Mesenchymal stem cell (in vitro differentiated cells and primary cell): ENCODE results near the gene SLF2.

Experiments
- DNase-seq: peaks from one replicate; pipeline ENCODE4 v3.0.0-alpha.2; 2013
- H2AFZ ChIP-seq: one replicate; pipeline ENCODE4 v1.6.1; 2013; ENCODE audit warnings: low read depth, mild to moderate bottlenecking, control low read depth, inconsistent platforms, low read length, moderate library complexity
- H2AK5ac ChIP-seq: 2 replicates; pipeline ENCODE4 v1.6.1; 2013; ENCODE audit warnings: low read length, moderate library complexity, mild to moderate bottlenecking, inconsistent platforms; ENCODE audit not compliant: severe bottlenecking
- H2BK120ac ChIP-seq: one replicate; pipeline ENCODE4 v1.6.1; 2013; ENCODE audit warnings: low read depth, mild to moderate bottlenecking, inconsistent platforms, low read length, moderate library complexity
- H2BK12ac ChIP-seq, 2 experiments: one replicate each; pipeline ENCODE4 v1.6.1; 2013; ENCODE audit warnings: inconsistent platforms in 2 of 2, low read length in 2 of 2, mild to moderate bottlenecking in 2 of 2, moderate library complexity in 2 of 2, control low read depth in 1 of 2
- H2BK15ac ChIP-seq: one replicate; pipeline ENCODE4 v1.6.1; 2013; ENCODE audit warnings: mild to moderate bottlenecking, low read depth, inconsistent platforms; ENCODE audit not compliant: poor library complexity, severe bottlenecking
- H2BK5ac ChIP-seq: 2 replicates; pipeline ENCODE4 v1.6.1; 2013; ENCODE audit warnings: low read depth, mild to moderate bottlenecking, low read length, control low read depth, inconsistent platforms; ENCODE audit not compliant: poor library complexity, severe bottlenecking
- H3K14ac ChIP-seq, 2 experiments: one replicate each; pipeline ENCODE4 v1.6.1; 2013; ENCODE audit warnings: inconsistent platforms in 2 of 2, low read length in 2 of 2, control low read depth in 1 of 2, mild to moderate bottlenecking in 1 of 2, moderate library complexity in 1 of 2
- H3K18ac ChIP-seq, 2 experiments: one replicate each; pipeline ENCODE4 v1.6.1; 2013; ENCODE audit warnings: inconsistent platforms in 2 of 2, low read length in 2 of 2, control low read depth in 1 of 2, low read depth in 1 of 2, mild to moderate bottlenecking in 1 of 2
- H3K23ac ChIP-seq, 2 experiments: one replicate each; pipeline ENCODE4 v1.6.1; 2013; ENCODE audit warnings: inconsistent platforms in 2 of 2, low read length in 2 of 2, mild to moderate bottlenecking in 2 of 2, moderate library complexity in 2 of 2, control low read depth in 1 of 2
- H3K27ac ChIP-seq: 2 replicates; pipeline ENCODE4 v1.5.1; 2013; ENCODE audit warnings: mild to moderate bottlenecking, moderate library complexity, low read length, control low read depth, inconsistent platforms; ENCODE audit not compliant: poor library complexity, severe bottlenecking
- H3K27me3 ChIP-seq, 2 experiments: 2 replicates each; pipeline versions ENCODE4 v1.6.1 to v1.7.0; 2013; ENCODE audit warnings: low read length in 2 of 2, mild to moderate bottlenecking in 2 of 2, moderate library complexity in 2 of 2, control low read depth in 1 of 2, inconsistent platforms in 1 of 2; ENCODE audit not compliant: control insufficient read depth in 1 of 2, insufficient read depth in 1 of 2
- H3K36me3 ChIP-seq, 2 experiments: 2 replicates each; pipeline versions ENCODE4 v1.6.1 to v1.7.0; 2013; ENCODE audit warnings: low read length in 2 of 2, control low read depth in 1 of 2, inconsistent platforms in 1 of 2, low read depth in 1 of 2, mild to moderate bottlenecking in 1 of 2; ENCODE audit not compliant: insufficient read depth in 2 of 2, control insufficient read depth in 1 of 2
- H3K4ac ChIP-seq, 2 experiments: one replicate each; pipeline ENCODE4 v1.6.1; 2013; ENCODE audit warnings: inconsistent platforms in 2 of 2, low read length in 2 of 2, mild to moderate bottlenecking in 2 of 2, moderate library complexity in 2 of 2, control low read depth in 1 of 2, low read depth in 1 of 2
- H3K4me1 ChIP-seq: 2 replicates; pipeline ENCODE4 v1.6.1; 2013; ENCODE audit warnings: low read depth, low read length, control low read depth; ENCODE audit not compliant: control insufficient read depth, insufficient read depth
- H3K4me2 ChIP-seq: 2 replicates; pipeline ENCODE4 v1.6.1; 2013; ENCODE audit warnings: low read length, mild to moderate bottlenecking, inconsistent platforms; ENCODE audit not compliant: poor library complexity, severe bottlenecking
- H3K4me3 ChIP-seq, 2 experiments: 2 replicates each; pipeline versions ENCODE4 v1.5.1 to v1.7.0; 2013; ENCODE audit warnings: low read length in 2 of 2, mild to moderate bottlenecking in 2 of 2, control low read depth in 1 of 2, low read depth in 1 of 2; ENCODE audit not compliant: insufficient read depth in 1 of 2
- H3K79me1 ChIP-seq: replicated peaks from 2 replicates; pipeline ENCODE4 v1.6.1; 2013; ENCODE audit warnings: mild to moderate bottlenecking, control low read depth, low read length, inconsistent platforms; ENCODE audit not compliant: poor library complexity, severe bottlenecking
- H3K9ac ChIP-seq: 2 replicates; pipeline ENCODE4 v1.7.0; 2013; ENCODE audit warnings: mild to moderate bottlenecking, low read length, moderate library complexity
- H3K9me3 ChIP-seq: 2 replicates; pipeline ENCODE4 v1.7.0; 2013; ENCODE audit warnings: mild to moderate bottlenecking, low read length; ENCODE audit not compliant: control insufficient read depth
- H4K8ac ChIP-seq: one replicate; pipeline ENCODE4 v1.6.1; 2013; ENCODE audit warnings: inconsistent platforms, mild to moderate bottlenecking, low read length, moderate library complexity
- H4K91ac ChIP-seq: one replicate; pipeline ENCODE4 v1.6.1; 2013; ENCODE audit warnings: mild to moderate bottlenecking, low read length, inconsistent platforms
- WGBS: methylation state at CpG from one replicate; pipeline ENCODE4 v1.1.7; 2013; ENCODE audit warnings: mixed read lengths; 5-methylcytosine and 5-hydroxymethylcytosine counted together

Gene SLF2

GRCh38 chr10:100939763-100940344, 27.1 kb downstream of the SLF2 start:
- no peak overlapping the region for H2AK5ac ChIP-seq
- H2BK5ac ChIP-seq, result no peak overlapping the region
- H3K4me1 ChIP-seq, result peaks cover 2% of the 10 kb centered on the region
- no peak overlapping the region for H3K4ac ChIP-seq
- peak; percentile 7 for DNase-seq
- H3K4me3 ChIP-seq, result no peak overlapping the region
- peaks cover 8% of the 10 kb centered on the region for H3K79me1 ChIP-seq
- H2AFZ ChIP-seq, result no peak overlapping the region
- H3K23ac ChIP-seq, result no peak overlapping the region
- H3K27ac ChIP-seq, result no peak overlapping the region
- no peak overlapping the region for H3K14ac ChIP-seq
- H2BK15ac ChIP-seq, result no peak overlapping the region
- no peak overlapping the region for H3K9ac ChIP-seq
- no peaks in the 10 kb centered on the region for H3K27me3 ChIP-seq
- H3K18ac ChIP-seq, result no peak overlapping the region
- H3K4me2 ChIP-seq, result no peak overlapping the region
- peaks cover 24 to 81% of the 10 kb centered on the region in 2 experiments for H3K36me3 ChIP-seq
- no peak overlapping the region for H4K8ac ChIP-seq
- H2BK12ac ChIP-seq, result peak overlapping the region in 1 of 2 experiments; percentile 6
- no peak overlapping the region for H2BK120ac ChIP-seq
- no peak overlapping the region for H4K91ac ChIP-seq
- H3K9me3 ChIP-seq, result no peaks in the 10 kb centered on the region

- Histone ChIP-seq H2BK120ac (no peak overlapping the region), H2BK5ac (no peak overlapping the region), H3K4ac (no peak overlapping the region), H3K27ac (no peak overlapping the region), H3K4me2 (no peak overlapping the region), H3K4me1 (peaks cover 2% of the 10 kb centered on the region), H3K79me1 (peaks cover 4% of the 10 kb centered on the region), H3K36me3 (peaks cover 22 to 95% of the 10 kb centered on the region in 2 experiments), H4K91ac (no peak overlapping the region), H4K8ac (no peak overlapping the region), H3K27me3 (no peaks in the 10 kb centered on the region), H2BK12ac (no peak overlapping the region), H3K9me3 (no peaks in the 10 kb centered on the region), H3K23ac (no peak overlapping the region), H3K4me3 (no peak overlapping the region), H2BK15ac (no peak overlapping the region), H2AK5ac (no peak overlapping the region), H3K14ac (no peak overlapping the region), H3K9ac (no peak overlapping the region), H2AFZ (no peak overlapping the region), H3K18ac (no peak overlapping the region)
- no peak for DNase-seq
- WGBS, result 100% methylated on average over 3 of the region's 3 CpGs
Measured at GRCh38 chr10:100942229-100942628, 29.5 kb downstream of the SLF2 start.

DNA sequence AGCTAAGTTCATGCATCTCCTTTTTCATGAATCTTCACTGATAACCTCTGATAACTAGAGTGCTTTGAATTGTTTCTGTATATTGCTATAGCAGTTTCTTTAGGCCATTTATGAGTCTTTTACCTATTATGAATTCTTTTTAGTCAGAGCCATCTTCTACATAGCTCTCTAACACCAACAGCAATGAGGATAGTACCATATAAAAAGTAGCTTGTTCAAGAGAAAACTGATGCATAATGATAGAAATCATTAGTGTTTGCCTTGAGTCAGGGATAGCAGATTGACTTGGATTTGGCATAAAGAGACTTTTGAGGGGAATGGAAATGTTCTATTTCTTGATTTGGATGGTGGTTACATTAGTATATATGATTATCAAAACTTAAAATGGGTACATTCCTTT, 30.7 kb downstream of the SLF2 start:
- Histone ChIP-seq H3K14ac (no peak overlapping the region), H3K18ac (no peak overlapping the region), H3K4me1 (peaks cover 2% of the 10 kb centered on the region), H4K91ac (no peak overlapping the region), H3K4me3 (no peak overlapping the region), H3K9ac (no peak overlapping the region), H3K23ac (no peak overlapping the region), H3K27me3 (no peaks in the 10 kb centered on the region), H2AK5ac (no peak overlapping the region), H2AFZ (no peak overlapping the region), H4K8ac (no peak overlapping the region), H3K4me2 (no peak overlapping the region), H2BK5ac (no peak overlapping the region), H3K27ac (no peak overlapping the region), H3K36me3 (peaks cover 22 to 95% of the 10 kb centered on the region in 2 experiments), H2BK120ac (no peak overlapping the region), H2BK15ac (no peak overlapping the region), H3K79me1 (peaks cover 4% of the 10 kb centered on the region), H3K4ac (no peak overlapping the region), H3K9me3 (no peaks in the 10 kb centered on the region), H2BK12ac (no peak overlapping the region)
- no peak for DNase-seq

DNA sequence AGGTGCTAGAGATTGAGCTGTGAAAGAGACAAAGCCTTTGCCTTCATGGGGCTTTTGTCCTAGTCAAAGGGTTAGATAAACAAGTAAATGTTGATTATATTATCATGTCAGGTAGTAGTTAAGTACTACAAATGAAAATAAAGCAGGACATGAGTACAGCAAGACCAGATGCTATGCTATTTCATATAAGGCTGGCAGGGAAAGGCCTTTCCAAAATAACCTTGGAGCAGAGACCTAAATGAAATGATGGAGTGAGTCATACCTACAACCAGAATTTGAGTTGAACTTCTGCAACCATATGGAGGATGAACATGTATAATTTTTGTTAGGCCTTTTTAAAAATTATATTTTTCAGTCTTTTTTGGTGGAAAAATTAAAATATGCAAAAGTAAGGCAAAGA, 33.0 kb downstream of the SLF2 start:
- no peaks in the 10 kb centered on the region for H3K4me1 ChIP-seq
- DNase-seq, result no peak
- H3K4ac ChIP-seq, result no peak overlapping the region
- no peak overlapping the region for H3K9ac ChIP-seq
- no peak overlapping the region for H3K18ac ChIP-seq
- H4K8ac ChIP-seq, result no peak overlapping the region
- H3K9me3 ChIP-seq, result no peaks in the 10 kb centered on the region
- no peaks in the 10 kb centered on the region for H3K79me1 ChIP-seq
- H2BK12ac ChIP-seq, result no peak overlapping the region
- no peak overlapping the region for H3K4me3 ChIP-seq
- H4K91ac ChIP-seq, result no peak overlapping the region
- no peaks in the 10 kb centered on the region for H3K27me3 ChIP-seq
- no peak overlapping the region for H3K4me2 ChIP-seq
- no peak overlapping the region for H3K23ac ChIP-seq
- H2BK5ac ChIP-seq, result no peak overlapping the region
- no peak overlapping the region for H2AFZ ChIP-seq
- no peak overlapping the region for H3K14ac ChIP-seq
- no peak overlapping the region for H2BK15ac ChIP-seq
- H2AK5ac ChIP-seq, result no peak overlapping the region
- H3K36me3 ChIP-seq, result peaks cover 18 to 96% of the 10 kb centered on the region in 2 experiments
- H2BK120ac ChIP-seq, result no peak overlapping the region
- no peak overlapping the region for H3K27ac ChIP-seq
